ENCODE results near the gene CPS1. TPM values are rescaled to one million over a fixed set of nuclear protein-coding genes. Genes with fewer than 3 reads are reported as not detected.

Gene CPS1
- total RNA-seq, 1 experiment from 2014 or later, result 0.62 TPM

- Histone ChIP-seq H3K9me3 (ENCODE audit: low read depth, low read length, poor library complexity, severe bottlenecking) (no peaks in the 10 kb centered on the region), H3K4me1 (ENCODE audit: insufficient read depth, low read length, poor library complexity, severe bottlenecking) (no peaks in the 10 kb centered on the region), H3K4me3 (ENCODE audit: low read depth, low read length, poor library complexity, severe bottlenecking) (no peak overlapping the region), H3K36me3 (ENCODE audit: insufficient read depth, low read length, poor library complexity, severe bottlenecking) (no peaks in the 10 kb centered on the region), H3K27ac (ENCODE audit: low read depth, low read length, poor library complexity, severe bottlenecking) (no peak overlapping the region), H3K27me3 (replicated peaks; ENCODE audit: insufficient read depth, low read depth, low read length, poor library complexity) (no peaks in the 10 kb centered on the region)
- POLR2A ChIA-PET (ENCODE audit: low non-redundant PET), result no interaction called here
- no TSS peak for BruUV-seq (replicated peaks)
- TF ChIP-seq EZH2 (IDR thresholded peaks at IDR 0.05; ENCODE audit: borderline replicate concordance, low read depth, low read length, poor library complexity, severe bottlenecking), result no peak
- TF ChIP-seq, protein P1, sequence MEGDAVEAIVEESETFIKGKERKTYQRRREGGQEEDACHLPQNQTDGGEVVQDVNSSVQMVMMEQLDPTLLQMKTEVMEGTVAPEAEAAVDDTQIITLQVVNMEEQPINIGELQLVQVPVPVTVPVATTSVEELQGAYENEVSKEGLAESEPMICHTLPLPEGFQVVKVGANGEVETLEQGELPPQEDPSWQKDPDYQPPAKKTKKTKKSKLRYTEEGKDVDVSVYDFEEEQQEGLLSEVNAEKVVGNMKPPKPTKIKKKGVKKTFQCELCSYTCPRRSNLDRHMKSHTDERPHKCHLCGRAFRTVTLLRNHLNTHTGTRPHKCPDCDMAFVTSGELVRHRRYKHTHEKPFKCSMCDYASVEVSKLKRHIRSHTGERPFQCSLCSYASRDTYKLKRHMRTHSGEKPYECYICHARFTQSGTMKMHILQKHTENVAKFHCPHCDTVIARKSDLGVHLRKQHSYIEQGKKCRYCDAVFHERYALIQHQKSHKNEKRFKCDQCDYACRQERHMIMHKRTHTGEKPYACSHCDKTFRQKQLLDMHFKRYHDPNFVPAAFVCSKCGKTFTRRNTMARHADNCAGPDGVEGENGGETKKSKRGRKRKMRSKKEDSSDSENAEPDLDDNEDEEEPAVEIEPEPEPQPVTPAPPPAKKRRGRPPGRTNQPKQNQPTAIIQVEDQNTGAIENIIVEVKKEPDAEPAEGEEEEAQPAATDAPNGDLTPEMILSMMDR (conservative IDR thresholded peaks at IDR 0.05; ENCODE audit: low read depth, low read length), result no peak
- CTCF ChIA-PET, result no interaction called here
- intact Hi-C loops (cut with micrococcal nuclease; ENCODE audit: unreplicated experiment), result no loop called here
- DNase-seq (ENCODE audit: low spot score), result no peak
Observed at GRCh38 chr2:210727549-210727948, 171.2 kb downstream of the CPS1 start.

Other genes starting within 250 kb of the CPS1 start
- gene MYL1, start 241.4 kb upstream of the CPS1 start, total RNA-seq (2021), result not detected in 2 replicates
- gene LANCL1, start 79.8 kb upstream of the CPS1 start, total RNA-seq (2021), result 55.6 and 64.3 TPM in 2 replicates

All from A673 (cell line).